A549 (cell line): ENCODE data around the gene RCSD1.

Source experiments
- CTCF ChIP-seq: fragments of >200 bp; sonication (Bioruptor Twin); formaldehyde crosslinking; IDR thresholded peaks from 3 replicates; pipeline ENCODE4 v1.5.1; 2016
- EHF ChIP-seq: fragments of 250-450 bp; sonication (Bioruptor Pico); IDR thresholded peaks from 2 replicates; pipeline ENCODE4 v1.5.0; 2020; ENCODE audit warnings: mild to moderate bottlenecking
- ELK1 ChIP-seq: fragments of 150-350 bp; IDR thresholded peaks from 2 replicates; pipeline ENCODE4 v1.6.1; 2014; ENCODE audit warnings: low read depth, mild to moderate bottlenecking, low read length
- EP300 ChIP-seq, 2 experiments: fragments of >200 bp; sonication (Bioruptor Twin); formaldehyde crosslinking; IDR thresholded peaks; 2 replicates in 1 of 2; 3 replicates in 1 of 2; pipeline ENCODE4 v1.6.1; 2016 to 2017
- KDM5A ChIP-seq: fragments of 200-600 bp; sonication (generic); IDR thresholded peaks from 2 replicates; pipeline ENCODE4 v1.6.1; 2016; ENCODE audit warnings: antibody characterized with exemption, mild to moderate bottlenecking
- PHF8 ChIP-seq: fragments of 200-600 bp; sonication (generic); IDR thresholded peaks from 2 replicates; pipeline ENCODE4 v1.6.1; 2016; ENCODE audit warnings: low read depth, mild to moderate bottlenecking, antibody characterized with exemption, moderate library complexity, borderline replicate concordance
- POLR2A ChIP-seq: IDR thresholded peaks from 2 replicates; pipeline ENCODE4 v1.6.1; 2012; ENCODE audit warnings: mild to moderate bottlenecking, low read length
- RFX5 ChIP-seq: fragments of 450-650 bp; IDR thresholded peaks from 2 replicates; pipeline ENCODE4 v1.7.1; 2014; ENCODE audit warnings: antibody characterized with exemption, mild to moderate bottlenecking, moderate library complexity
- RNF2 ChIP-seq: fragments of 200-600 bp; sonication (generic); IDR thresholded peaks from 2 replicates; pipeline ENCODE4 v1.6.1; 2016; ENCODE audit warnings: low read depth, mild to moderate bottlenecking, antibody characterized with exemption, moderate library complexity, borderline replicate concordance
- ZFP36 ChIP-seq: fragments of 450-650 bp; IDR thresholded peaks from 2 replicates; pipeline ENCODE4 v1.6.1; 2014; ENCODE audit warnings: borderline replicate concordance; ENCODE audit not compliant: partially characterized antibody
- TF ChIP-seq, protein P1 (sequence below): IDR thresholded peaks from 2 replicates; pipeline ENCODE4 v1.6.1; 2012

GRCh38 chr1:167755654-167756053 lies 125.6 kb downstream of the RCSD1 start:
- no peak for TF ChIP-seq CTCF
- TF ChIP-seq PHF8, result no peak
- no peak for TF ChIP-seq POLR2A
- TF ChIP-seq KDM5A, result no peak
- TF ChIP-seq ZFP36, result no peak
- TF ChIP-seq, protein P1, sequence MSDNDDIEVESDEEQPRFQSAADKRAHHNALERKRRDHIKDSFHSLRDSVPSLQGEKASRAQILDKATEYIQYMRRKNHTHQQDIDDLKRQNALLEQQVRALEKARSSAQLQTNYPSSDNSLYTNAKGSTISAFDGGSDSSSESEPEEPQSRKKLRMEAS, result no peak
- TF ChIP-seq RFX5, result no peak
- TF ChIP-seq ELK1, result no peak
- TF ChIP-seq RNF2, result no peak
- no peak for TF ChIP-seq EP300 (IDR thresholded peaks at IDR 0.05)
- no peak for TF ChIP-seq EHF (CRISPR knock-in tag)
